ENCODE results near the gene ECE1. TPM values are rescaled to one million over a fixed set of nuclear protein-coding genes. Genes with fewer than 3 reads are reported as not detected.

The ECE1 gene
- total RNA-seq, 2 donors from 2014 or later, result 79.1 to 83.3 TPM

- ATAC-seq (no peak), DNase-seq (no peak)
- TF ChIP-seq POLR2A (IDR thresholded peaks at IDR 0.05), result no peak
- TF ChIP-seq, protein P1, sequence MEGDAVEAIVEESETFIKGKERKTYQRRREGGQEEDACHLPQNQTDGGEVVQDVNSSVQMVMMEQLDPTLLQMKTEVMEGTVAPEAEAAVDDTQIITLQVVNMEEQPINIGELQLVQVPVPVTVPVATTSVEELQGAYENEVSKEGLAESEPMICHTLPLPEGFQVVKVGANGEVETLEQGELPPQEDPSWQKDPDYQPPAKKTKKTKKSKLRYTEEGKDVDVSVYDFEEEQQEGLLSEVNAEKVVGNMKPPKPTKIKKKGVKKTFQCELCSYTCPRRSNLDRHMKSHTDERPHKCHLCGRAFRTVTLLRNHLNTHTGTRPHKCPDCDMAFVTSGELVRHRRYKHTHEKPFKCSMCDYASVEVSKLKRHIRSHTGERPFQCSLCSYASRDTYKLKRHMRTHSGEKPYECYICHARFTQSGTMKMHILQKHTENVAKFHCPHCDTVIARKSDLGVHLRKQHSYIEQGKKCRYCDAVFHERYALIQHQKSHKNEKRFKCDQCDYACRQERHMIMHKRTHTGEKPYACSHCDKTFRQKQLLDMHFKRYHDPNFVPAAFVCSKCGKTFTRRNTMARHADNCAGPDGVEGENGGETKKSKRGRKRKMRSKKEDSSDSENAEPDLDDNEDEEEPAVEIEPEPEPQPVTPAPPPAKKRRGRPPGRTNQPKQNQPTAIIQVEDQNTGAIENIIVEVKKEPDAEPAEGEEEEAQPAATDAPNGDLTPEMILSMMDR (IDR thresholded peaks at IDR 0.05), result no peak
- no peak overlapping the region for H3K4me3 ChIP-seq
- no peaks in the 10 kb centered on the region for H3K27me3 ChIP-seq
- WGBS, 2 donors, result 80 to 90% methylated on average over 10 to 13 of the region's 13 CpGs
- H3K9me3 ChIP-seq, result no peaks in the 10 kb centered on the region
- peaks cover 53% of the 10 kb centered on the region for H3K4me1 ChIP-seq
- peaks cover 0 to 8% of the 10 kb centered on the region in 2 donors for H3K36me3 ChIP-seq (replicated peaks in 1 of 2; ENCODE audit: insufficient read depth in 1 of 2, low read depth in 2 of 2)
- intact Hi-C loops (cut with DNase I), result no loop called here
- H3K27ac ChIP-seq, result peak overlapping the region; percentile 1 to 39 (median 35)
Observed at GRCh38 chr1:21257431-21258135, 32.7 kb downstream of the ECE1 start.

DNA sequence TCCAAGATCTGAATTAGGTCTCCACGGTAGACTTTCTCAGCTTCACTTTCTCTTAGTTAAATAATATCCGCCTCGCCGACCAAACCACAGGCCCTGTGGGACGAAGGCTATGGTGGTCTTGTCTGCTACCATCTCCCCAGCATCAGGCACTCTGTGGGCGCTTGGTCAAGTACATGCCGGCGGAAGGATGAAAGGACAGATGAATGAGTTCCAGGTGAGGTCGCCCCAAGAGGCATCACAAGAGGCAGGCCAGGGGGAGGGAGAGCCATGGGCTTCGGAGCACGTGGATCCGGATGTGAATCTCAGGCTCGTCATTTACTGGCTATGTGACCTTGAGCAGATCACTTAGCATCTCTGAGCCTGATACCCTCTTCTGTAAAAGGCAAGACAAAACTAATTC is 33.5 kb downstream of the ECE1 start:
- intact Hi-C loops (cut with DNase I), result no loop called here
- Histone ChIP-seq H3K27ac (no peak overlapping the region), H3K36me3 (replicated peaks in 1 of 2; ENCODE audit: insufficient read depth in 1 of 2, low read depth in 2 of 2) (peaks cover 0 to 8% of the 10 kb centered on the region in 2 donors), H3K4me3 (no peak overlapping the region), H3K4me1 (peaks cover 49% of the 10 kb centered on the region), H3K27me3 (no peaks in the 10 kb centered on the region), H3K9me3 (no peaks in the 10 kb centered on the region)
- DNase-seq (no peak), ATAC-seq (no peak)
- 82 to 88% methylated on average over 13 of the region's 13 CpGs for WGBS, 2 donors
- TF ChIP-seq, protein P1 (IDR thresholded peaks at IDR 0.05), result no peak
- no peak for TF ChIP-seq POLR2A (IDR thresholded peaks at IDR 0.05)

DNA sequence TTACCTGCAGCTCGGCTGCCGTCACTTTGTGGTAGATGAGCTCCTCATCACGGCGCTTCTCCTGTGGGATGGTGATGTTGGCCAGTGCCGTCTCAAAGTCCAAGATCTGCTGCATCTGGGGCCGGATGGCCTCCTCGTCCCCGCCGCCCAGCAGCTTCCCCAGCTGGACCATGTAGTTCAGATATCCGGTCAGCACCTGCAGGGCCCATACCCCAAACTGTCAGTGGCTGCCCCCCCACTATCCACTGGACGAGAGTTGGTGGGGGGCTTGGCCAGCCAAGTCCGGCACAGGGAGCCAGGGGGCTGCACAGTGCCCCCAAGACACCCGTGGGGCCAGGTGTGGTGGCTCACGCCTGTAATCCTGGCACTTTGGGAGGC is 34.3 kb downstream of the ECE1 start:
- peaks cover 0 to 8% of the 10 kb centered on the region in 2 donors for H3K36me3 ChIP-seq (replicated peaks in 1 of 2; ENCODE audit: insufficient read depth in 1 of 2, low read depth in 2 of 2)
- WGBS, 2 donors, result 87 to 93% methylated on average over 3 to 12 of the region's 14 CpGs

GRCh38 chr1:21255284-21255942 is 34.9 kb downstream of the ECE1 start:
- intact Hi-C loops (cut with DNase I), result no loop called here
- H3K9me3 ChIP-seq, result no peaks in the 10 kb centered on the region
- WGBS, 2 donors, result 42 to 54% methylated on average over 9 to 11 of the region's 11 CpGs
- H3K27ac ChIP-seq, result peak overlapping the region in 3 of 4 donors; percentile 84 to 99 (median 96)
- H3K27me3 ChIP-seq, result no peaks in the 10 kb centered on the region
- ATAC-seq (no peak), DNase-seq (peak; percentile 89 to 93 (median 92))
- peaks cover 49% of the 10 kb centered on the region for H3K4me1 ChIP-seq
- no peak overlapping the region for H3K4me3 ChIP-seq
- no peak for TF ChIP-seq POLR2A (IDR thresholded peaks at IDR 0.05)
- TF ChIP-seq, protein P1 (IDR thresholded peaks at IDR 0.05), result peak; percentile 66 to 90 (median 83)
- peaks cover 0 to 8% of the 10 kb centered on the region in 2 donors for H3K36me3 ChIP-seq (replicated peaks in 1 of 2; ENCODE audit: insufficient read depth in 1 of 2, low read depth in 2 of 2)

More for the DNA sequence above, 34.3 kb downstream of the ECE1 start:
- Histone ChIP-seq H3K9me3 (no peaks in the 10 kb centered on the region), H3K27me3 (no peaks in the 10 kb centered on the region), H3K4me3 (no peak overlapping the region), H3K27ac (peak overlapping the region in 2 of 4 donors; percentile 96 to 99), H3K4me1 (peaks cover 49% of the 10 kb centered on the region)
- TF ChIP-seq, protein P1 (IDR thresholded peaks at IDR 0.05), result no peak
- TF ChIP-seq POLR2A (IDR thresholded peaks at IDR 0.05), result no peak
- intact Hi-C loops (cut with DNase I), result no loop called here
- DNase-seq (no peak), ATAC-seq (no peak)
